MM.1S (cell line): Measurements from ENCODE around the gene DNASE1L2.
A peak's percentile ranks its signal among the peaks of the same experiment; 100 is the strongest.

ENCODE experiments used
- DNase-seq: peaks from one replicate; pipeline ENCODE4 v3.0.0-alpha.2; 2015
- H2AFZ ChIP-seq: fragments of 300-600 bp; sonication (generic); 2 replicates; pipeline ENCODE4 v1.6.0; 2016; ENCODE audit warnings: antibody characterized with exemption, low read length
- H3F3A ChIP-seq: fragments of 300-600 bp; sonication (generic); 2 replicates; pipeline ENCODE4 v1.6.1; 2016; ENCODE audit warnings: mild to moderate bottlenecking, antibody characterized with exemption, low read length, moderate library complexity, mixed read lengths; ENCODE audit not compliant: insufficient read depth
- H3K27ac ChIP-seq: fragments of 300-600 bp; sonication (generic); 2 replicates; pipeline ENCODE4 v1.5.1; 2016; ENCODE audit warnings: mild to moderate bottlenecking, low read length
- H3K27me3 ChIP-seq: fragments of 300-600 bp; sonication (generic); replicated peaks from 2 replicates; pipeline ENCODE4 v1.6.0; 2016; ENCODE audit warnings: low read length; ENCODE audit not compliant: insufficient read depth
- H3K36me3 ChIP-seq: fragments of 300-600 bp; sonication (generic); replicated peaks from 2 replicates; pipeline ENCODE4 v1.6.1; 2016; ENCODE audit warnings: mild to moderate bottlenecking, low read length, mixed read lengths; ENCODE audit not compliant: insufficient read depth
- H3K4me1 ChIP-seq: fragments of 300-600 bp; sonication (generic); 2 replicates; pipeline ENCODE4 v1.6.1; 2016; ENCODE audit warnings: low read length, mixed read lengths
- H3K4me2 ChIP-seq: fragments of 300-600 bp; sonication (generic); 2 replicates; pipeline ENCODE4 v1.6.0; 2016; ENCODE audit warnings: low read depth, low read length
- H3K4me3 ChIP-seq: fragments of 300-600 bp; sonication (generic); 2 replicates; pipeline ENCODE4 v1.5.1; 2016; ENCODE audit warnings: low read length, mixed read lengths
- H3K79me2 ChIP-seq: fragments of 300-600 bp; sonication (generic); 2 replicates; pipeline ENCODE4 v1.6.1; 2016; ENCODE audit warnings: mixed run types, low read length, mixed read lengths
- H3K9ac ChIP-seq: fragments of 300-600 bp; sonication (generic); 2 replicates; pipeline ENCODE4 v1.6.1; 2016; ENCODE audit warnings: low read length, mixed read lengths
- H3K9me2 ChIP-seq: fragments of 300-600 bp; sonication (generic); replicated peaks from 2 replicates; pipeline ENCODE4 v1.6.1; 2016; ENCODE audit warnings: mild to moderate bottlenecking, low read length, mixed read lengths; ENCODE audit not compliant: insufficient read depth
- H3K9me3 ChIP-seq: fragments of 300-600 bp; sonication (generic); replicated peaks from 2 replicates; pipeline ENCODE4 v1.6.1; 2016; ENCODE audit warnings: mild to moderate bottlenecking, low read length, mixed read lengths; ENCODE audit not compliant: insufficient read depth
- H4K20me1 ChIP-seq: fragments of 300-600 bp; sonication (generic); 2 replicates; pipeline ENCODE4 v1.6.1; 2016; ENCODE audit warnings: mild to moderate bottlenecking, low read length, moderate library complexity, mixed read lengths; ENCODE audit not compliant: insufficient read depth
- CTCF ChIP-seq: fragments of 300-600 bp; sonication (generic); IDR thresholded peaks from 2 replicates; pipeline ENCODE4 v1.5.1; 2016; ENCODE audit warnings: antibody characterized with exemption, low read length, mixed read lengths
- EZH2 ChIP-seq: fragments of 300-600 bp; sonication (generic); optimal IDR thresholded peaks from 2 replicates; pipeline ENCODE3; 2017; ENCODE audit warnings: low read depth, mild to moderate bottlenecking, antibody characterized with exemption, low read length, mixed read lengths
- EZH2phosphoT487 ChIP-seq: fragments of 300-600 bp; sonication (generic); IDR thresholded peaks from 2 replicates; pipeline ENCODE4 v1.6.1; 2018; ENCODE audit warnings: antibody characterized with exemption, low read length

Gene DNASE1L2

GRCh38 chr16:2213817-2214718, 22.2 kb upstream of the DNASE1L2 start:
- no peak for TF ChIP-seq EZH2phosphoT487
- no peak for TF ChIP-seq EZH2
- no peak for TF ChIP-seq CTCF
- H4K20me1 ChIP-seq = no peaks in the 10 kb centered on the region

DNA sequence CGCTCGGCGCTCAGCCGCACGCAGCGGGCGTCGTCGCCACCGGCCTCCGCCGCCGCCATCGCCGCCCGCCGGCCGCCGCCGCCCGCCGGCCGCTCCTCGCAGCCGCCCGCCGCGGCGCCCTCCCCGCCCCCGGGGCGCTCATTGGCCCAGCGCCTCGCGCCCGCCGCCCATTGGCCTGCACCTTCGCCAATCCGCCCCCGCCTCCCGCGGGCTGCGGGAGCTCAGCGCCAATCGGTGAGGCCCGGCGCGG, 21.6 kb upstream of the DNASE1L2 start, which contains the start of gene PGP:
Gene PGP (minus strand): TSS at position 122 of the 250 bp plus-strand sequence. CDS start 63 bp downstream, at position 59.
- Histone ChIP-seq H3K4me1 (peaks cover 7% of the 10 kb centered on the region), H4K20me1 (no peaks in the 10 kb centered on the region), H3K4me2 (peak within 1 kb of the TSS; percentile 99), H3K27ac (peak within 1 kb of the TSS; percentile 40; the same call in 1 of the 2 replicates), H3K9me3 (no peaks in the 10 kb centered on the region), H3K79me2 (peaks cover 17% of the 10 kb centered on the region), H3F3A (no peaks in the 10 kb centered on the region; the same call in 1 of the 2 replicates), H2AFZ (peak within 1 kb of the TSS; percentile 98), H3K9me2 (no peaks in the 10 kb centered on the region), H3K36me3 (no peaks in the 10 kb centered on the region), H3K9ac (peak within 1 kb of the TSS; percentile 77), H3K27me3 (no peaks in the 10 kb centered on the region), H3K4me3 (peak within 1 kb of the TSS; percentile 73)
- DNase-seq = no peak
- TF ChIP-seq CTCF = no peak
- TF ChIP-seq EZH2 = no peak
- TF ChIP-seq EZH2phosphoT487 = no peak

More at GRCh38 chr16:2213817-2214718, 22.2 kb upstream of the DNASE1L2 start:
- Histone ChIP-seq H3K4me2 (peak overlapping the region; percentile 95), H3K9me3 (no peaks in the 10 kb centered on the region), H2AFZ (no peak overlapping the region), H3K36me3 (no peaks in the 10 kb centered on the region), H3K9ac (peak overlapping the region; percentile 68), H3K27ac (no peak overlapping the region), H3F3A (no peaks in the 10 kb centered on the region; the same call in 1 of the 2 replicates), H3K79me2 (peaks cover 17% of the 10 kb centered on the region), H3K27me3 (no peaks in the 10 kb centered on the region), H3K4me1 (peaks cover 7% of the 10 kb centered on the region), H3K9me2 (no peaks in the 10 kb centered on the region), H3K4me3 (peak overlapping the region; percentile 73)
- no peak for DNase-seq

DNA sequence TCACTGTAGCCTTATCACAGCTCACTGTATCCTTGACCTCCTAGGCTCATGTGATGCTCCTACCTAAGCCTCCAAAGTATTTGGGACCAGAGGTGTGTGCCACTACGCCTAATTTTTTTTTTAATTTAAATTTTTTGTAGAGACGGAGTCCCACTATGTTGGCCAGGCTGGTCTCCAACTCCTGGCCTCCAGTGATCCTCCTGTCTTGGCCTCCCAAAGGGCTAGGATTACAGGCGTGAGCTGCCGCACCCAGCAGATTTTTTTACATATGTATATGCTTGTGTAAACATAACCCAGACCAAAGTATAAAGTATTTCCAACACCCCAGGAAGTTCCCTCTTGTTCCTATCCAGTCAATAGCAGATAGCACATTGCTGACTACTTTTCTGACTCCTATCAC, 19.9 kb upstream of the DNASE1L2 start:
- Histone ChIP-seq H3K36me3 (no peaks in the 10 kb centered on the region), H3K9ac (no peak overlapping the region), H3K27ac (no peak overlapping the region), H3K4me2 (no peak overlapping the region), H3K4me3 (no peak overlapping the region), H3K9me2 (no peaks in the 10 kb centered on the region), H3K27me3 (no peaks in the 10 kb centered on the region), H3F3A (no peaks in the 10 kb centered on the region; the same call in 1 of the 2 replicates), H3K4me1 (peaks cover 7% of the 10 kb centered on the region), H2AFZ (no peak overlapping the region), H3K9me3 (no peaks in the 10 kb centered on the region), H3K79me2 (peaks cover 17% of the 10 kb centered on the region), H4K20me1 (no peaks in the 10 kb centered on the region)
- no peak for DNase-seq
- TF ChIP-seq EZH2phosphoT487 = no peak
- TF ChIP-seq EZH2 = no peak
- no peak for TF ChIP-seq CTCF
